ENCODE results near the gene CLEC2A. TPM values are rescaled to one million over a fixed set of nuclear protein-coding genes. Genes with fewer than 3 reads are reported as not detected.

The CLEC2A gene
- total and polyA plus RNA-seq, 2 experiments from 2014 or later = not detected

DNA sequence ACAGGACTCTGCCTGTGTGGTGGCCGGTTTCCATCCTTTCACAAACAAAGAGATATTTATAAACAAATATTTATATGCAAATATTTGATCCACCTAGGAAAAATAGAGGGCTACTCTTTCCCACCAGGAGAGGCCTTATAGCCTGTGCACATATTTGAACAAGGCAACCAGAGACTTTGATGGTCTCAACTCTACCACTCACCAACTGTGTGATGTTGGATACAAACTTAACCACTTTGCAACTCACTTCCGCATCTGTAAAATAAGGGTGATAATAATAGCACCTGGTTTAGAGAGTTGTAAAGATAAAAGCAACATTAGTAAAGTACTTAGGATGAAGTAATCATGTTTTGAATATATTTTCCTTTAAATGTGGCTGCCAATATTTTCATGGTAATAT is 37.5 kb upstream of the CLEC2A start:
- Histone ChIP-seq H3K4me1 (ENCODE audit: insufficient read depth) (no peaks in the 10 kb centered on the region; the same call in 1 of the 2 replicates), H3F3A (replicated peaks; ENCODE audit: low read depth) (no peaks in the 10 kb centered on the region), H4K20me1 (replicated peaks; ENCODE audit: insufficient read depth) (no peaks in the 10 kb centered on the region), H3K27me3 (ENCODE audit: insufficient read depth) (no peaks in the 10 kb centered on the region), H3K36me3 (ENCODE audit: insufficient read depth) (no peaks in the 10 kb centered on the region), H3K4me3 (no peak overlapping the region), H2AFZ (no peak overlapping the region), H3K9me2 (ENCODE audit: insufficient read depth) (no peaks in the 10 kb centered on the region), H3K27ac (ENCODE audit: low read depth) (no peak overlapping the region), H3K4me2 (no peak overlapping the region), H3K79me2 (replicated peaks; ENCODE audit: insufficient read depth) (no peaks in the 10 kb centered on the region)
- H3K36me3 Mint-ChIP-seq (ENCODE audit: low read depth) = peaks cover 7% of the 10 kb centered on the region; the same call in 2 of the 3 replicates
- H3K27ac Mint-ChIP-seq = no peak overlapping the region
- H3K4me1 Mint-ChIP-seq = no peaks in the 10 kb centered on the region; the same call in 2 of the 3 replicates
- no peak overlapping the region for H3K4me3 Mint-ChIP-seq
- peaks cover 3% of the 10 kb centered on the region for H3K27me3 Mint-ChIP-seq (ENCODE audit: insufficient read depth, low read depth, poor library complexity)
- peaks cover 14% of the 10 kb centered on the region; the same call in 2 of the 3 replicates for H3K9me3 Mint-ChIP-seq
- DNase-seq (ENCODE audit: low spot score) (no peak), ATAC-seq (no peak)
- TF ChIP-seq, protein P1, sequence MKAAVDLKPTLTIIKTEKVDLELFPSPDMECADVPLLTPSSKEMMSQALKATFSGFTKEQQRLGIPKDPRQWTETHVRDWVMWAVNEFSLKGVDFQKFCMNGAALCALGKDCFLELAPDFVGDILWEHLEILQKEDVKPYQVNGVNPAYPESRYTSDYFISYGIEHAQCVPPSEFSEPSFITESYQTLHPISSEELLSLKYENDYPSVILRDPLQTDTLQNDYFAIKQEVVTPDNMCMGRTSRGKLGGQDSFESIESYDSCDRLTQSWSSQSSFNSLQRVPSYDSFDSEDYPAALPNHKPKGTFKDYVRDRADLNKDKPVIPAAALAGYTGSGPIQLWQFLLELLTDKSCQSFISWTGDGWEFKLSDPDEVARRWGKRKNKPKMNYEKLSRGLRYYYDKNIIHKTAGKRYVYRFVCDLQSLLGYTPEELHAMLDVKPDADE (IDR thresholded peaks at IDR 0.05) = no peak
- TF ChIP-seq, protein P2, sequence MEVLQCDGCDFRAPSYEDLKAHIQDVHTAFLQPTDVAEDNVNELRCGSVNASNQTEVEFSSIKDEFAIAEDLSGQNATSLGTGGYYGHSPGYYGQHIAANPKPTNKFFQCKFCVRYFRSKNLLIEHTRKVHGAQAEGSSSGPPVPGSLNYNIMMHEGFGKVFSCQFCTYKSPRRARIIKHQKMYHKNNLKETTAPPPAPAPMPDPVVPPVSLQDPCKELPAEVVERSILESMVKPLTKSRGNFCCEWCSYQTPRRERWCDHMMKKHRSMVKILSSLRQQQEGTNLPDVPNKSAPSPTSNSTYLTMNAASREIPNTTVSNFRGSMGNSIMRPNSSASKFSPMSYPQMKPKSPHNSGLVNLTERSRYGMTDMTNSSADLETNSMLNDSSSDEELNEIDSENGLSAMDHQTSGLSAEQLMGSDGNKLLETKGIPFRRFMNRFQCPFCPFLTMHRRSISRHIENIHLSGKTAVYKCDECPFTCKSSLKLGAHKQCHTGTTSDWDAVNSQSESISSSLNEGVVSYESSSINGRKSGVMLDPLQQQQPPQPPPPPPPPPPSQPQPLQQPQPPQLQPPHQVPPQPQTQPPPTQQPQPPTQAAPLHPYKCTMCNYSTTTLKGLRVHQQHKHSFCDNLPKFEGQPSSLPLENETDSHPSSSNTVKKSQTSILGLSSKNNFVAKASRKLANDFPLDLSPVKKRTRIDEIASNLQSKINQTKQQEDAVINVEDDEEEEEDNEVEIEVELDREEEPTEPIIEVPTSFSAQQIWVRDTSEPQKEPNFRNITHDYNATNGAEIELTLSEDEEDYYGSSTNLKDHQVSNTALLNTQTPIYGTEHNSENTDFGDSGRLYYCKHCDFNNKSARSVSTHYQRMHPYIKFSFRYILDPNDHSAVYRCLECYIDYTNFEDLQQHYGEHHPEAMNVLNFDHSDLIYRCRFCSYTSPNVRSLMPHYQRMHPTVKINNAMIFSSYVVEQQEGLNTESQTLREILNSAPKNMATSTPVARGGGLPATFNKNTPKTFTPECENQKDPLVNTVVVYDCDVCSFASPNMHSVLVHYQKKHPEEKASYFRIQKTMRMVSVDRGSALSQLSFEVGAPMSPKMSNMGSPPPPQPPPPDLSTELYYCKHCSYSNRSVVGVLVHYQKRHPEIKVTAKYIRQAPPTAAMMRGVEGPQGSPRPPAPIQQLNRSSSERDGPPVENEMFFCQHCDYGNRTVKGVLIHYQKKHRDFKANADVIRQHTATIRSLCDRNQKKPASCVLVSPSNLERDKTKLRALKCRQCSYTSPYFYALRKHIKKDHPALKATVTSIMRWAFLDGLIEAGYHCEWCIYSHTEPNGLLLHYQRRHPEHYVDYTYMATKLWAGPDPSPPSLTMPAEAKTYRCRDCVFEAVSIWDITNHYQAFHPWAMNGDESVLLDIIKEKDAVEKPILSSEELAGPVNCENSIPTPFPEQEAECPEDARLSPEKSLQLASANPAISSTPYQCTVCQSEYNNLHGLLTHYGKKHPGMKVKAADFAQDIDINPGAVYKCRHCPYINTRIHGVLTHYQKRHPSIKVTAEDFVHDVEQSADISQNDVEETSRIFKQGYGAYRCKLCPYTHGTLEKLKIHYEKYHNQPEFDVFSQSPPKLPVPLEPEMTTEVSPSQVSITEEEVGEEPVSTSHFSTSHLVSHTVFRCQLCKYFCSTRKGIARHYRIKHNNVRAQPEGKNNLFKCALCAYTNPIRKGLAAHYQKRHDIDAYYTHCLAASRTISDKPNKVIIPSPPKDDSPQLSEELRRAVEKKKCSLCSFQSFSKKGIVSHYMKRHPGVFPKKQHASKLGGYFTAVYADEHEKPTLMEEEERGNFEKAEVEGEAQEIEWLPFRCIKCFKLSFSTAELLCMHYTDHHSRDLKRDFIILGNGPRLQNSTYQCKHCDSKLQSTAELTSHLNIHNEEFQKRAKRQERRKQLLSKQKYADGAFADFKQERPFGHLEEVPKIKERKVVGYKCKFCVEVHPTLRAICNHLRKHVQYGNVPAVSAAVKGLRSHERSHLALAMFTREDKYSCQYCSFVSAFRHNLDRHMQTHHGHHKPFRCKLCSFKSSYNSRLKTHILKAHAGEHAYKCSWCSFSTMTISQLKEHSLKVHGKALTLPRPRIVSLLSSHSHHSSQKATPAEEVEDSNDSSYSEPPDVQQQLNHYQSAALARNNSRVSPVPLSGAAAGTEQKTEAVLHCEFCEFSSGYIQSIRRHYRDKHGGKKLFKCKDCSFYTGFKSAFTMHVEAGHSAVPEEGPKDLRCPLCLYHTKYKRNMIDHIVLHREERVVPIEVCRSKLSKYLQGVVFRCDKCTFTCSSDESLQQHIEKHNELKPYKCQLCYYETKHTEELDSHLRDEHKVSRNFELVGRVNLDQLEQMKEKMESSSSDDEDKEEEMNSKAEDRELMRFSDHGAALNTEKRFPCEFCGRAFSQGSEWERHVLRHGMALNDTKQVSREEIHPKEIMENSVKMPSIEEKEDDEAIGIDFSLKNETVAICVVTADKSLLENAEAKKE (CRISPR knock-in tag; IDR thresholded peaks at IDR 0.05) = no peak

- ATAC-seq (no peak), DNase-seq (ENCODE audit: low spot score) (no peak)
- Histone ChIP-seq H3K4me2 (no peak overlapping the region), H3K27me3 (ENCODE audit: insufficient read depth) (no peaks in the 10 kb centered on the region), H3K4me1 (ENCODE audit: insufficient read depth) (peaks cover 7% of the 10 kb centered on the region), H4K20me1 (replicated peaks; ENCODE audit: insufficient read depth) (no peaks in the 10 kb centered on the region), H3K9me2 (ENCODE audit: insufficient read depth) (0 out of 2 replicates have a peak, but pooled peaks cover 4% of the 10 kb centered on the region), H3K36me3 (ENCODE audit: insufficient read depth) (no peaks in the 10 kb centered on the region), H3K79me2 (replicated peaks; ENCODE audit: insufficient read depth) (no peaks in the 10 kb centered on the region), H2AFZ (no peak overlapping the region), H3F3A (replicated peaks; ENCODE audit: low read depth) (no peaks in the 10 kb centered on the region), H3K4me3 (no peak overlapping the region), H3K27ac (ENCODE audit: low read depth) (no peak overlapping the region)
- peaks cover 15% of the 10 kb centered on the region for H3K4me1 Mint-ChIP-seq
- peaks cover 1% of the 10 kb centered on the region; the same call in 2 of the 3 replicates for H3K36me3 Mint-ChIP-seq (ENCODE audit: low read depth)
- H3K9me3 Mint-ChIP-seq = peaks cover 7% of the 10 kb centered on the region; the same call in 2 of the 3 replicates
- no peak overlapping the region for H3K4me3 Mint-ChIP-seq
- H3K27ac Mint-ChIP-seq = no peak overlapping the region
- H3K27me3 Mint-ChIP-seq (ENCODE audit: insufficient read depth, low read depth, poor library complexity) = peaks cover 2% of the 10 kb centered on the region
- no peak for TF ChIP-seq ZNF114 (CRISPR knock-in tag; IDR thresholded peaks at IDR 0.05)
- no peak for TF ChIP-seq EZH2 (IDR thresholded peaks at IDR 0.05; ENCODE audit: low read depth, unreplicated experiment)
- TF ChIP-seq, protein P2 (CRISPR knock-in tag; IDR thresholded peaks at IDR 0.05) = no peak
- no peak for TF ChIP-seq EZH2phosphoT487 (IDR thresholded peaks at IDR 0.05; ENCODE audit: unreplicated experiment)
Observed at GRCh38 chr12:9961901-9962300, 29.7 kb upstream of the CLEC2A start.
